H9 (cell line): ENCODE results near the gene ANKFY1. TPM values are rescaled to one million over a fixed set of nuclear protein-coding genes. Genes with fewer than 3 reads are reported as not detected.

Experiments
- DNase-seq: peaks from one replicate; pipeline ENCODE4 v3.0.0-alpha.2; 2017
- H2AFZ ChIP-seq: one replicate; pipeline ENCODE4 v1.6.1; 2013; ENCODE audit warnings: mild to moderate bottlenecking, low read length, control low read depth, moderate library complexity
- H2AK5ac ChIP-seq: 2 replicates; pipeline ENCODE4 v1.6.1; 2013; ENCODE audit warnings: low read length, control low read depth, mixed read lengths; ENCODE audit not compliant: insufficient read length
- H2BK120ac ChIP-seq: one replicate; pipeline ENCODE4 v1.6.1; 2013; ENCODE audit warnings: low read depth, mild to moderate bottlenecking, low read length, control low read depth, inconsistent platforms; ENCODE audit not compliant: poor library complexity, severe bottlenecking
- H2BK12ac ChIP-seq: 2 replicates; pipeline ENCODE4 v1.6.1; 2013; ENCODE audit warnings: low read length, control low read depth, mixed read lengths, low read depth; ENCODE audit not compliant: insufficient read length
- H2BK15ac ChIP-seq: 2 replicates; pipeline ENCODE4 v1.6.1; 2013; ENCODE audit warnings: low read depth, low read length, control low read depth
- H2BK20ac ChIP-seq: one replicate; pipeline ENCODE4 v1.6.1; 2013; ENCODE audit warnings: low read depth, mild to moderate bottlenecking, low read length, control low read depth, inconsistent platforms; ENCODE audit not compliant: poor library complexity, severe bottlenecking
- H2BK5ac ChIP-seq: 2 replicates; pipeline ENCODE4 v1.6.1; 2013; ENCODE audit warnings: low read length, control low read depth, mixed read lengths; ENCODE audit not compliant: insufficient read length
- H3K14ac ChIP-seq: 2 replicates; pipeline ENCODE4 v1.6.1; 2013; ENCODE audit warnings: low read length, control low read depth; ENCODE audit not compliant: insufficient read depth
- H3K18ac ChIP-seq: 2 replicates; pipeline ENCODE4 v1.6.1; 2013; ENCODE audit warnings: low read depth, mild to moderate bottlenecking, mixed read lengths, low read length, control low read depth; ENCODE audit not compliant: insufficient read length
- H3K23ac ChIP-seq: 2 replicates; pipeline ENCODE4 v1.6.1; 2013; ENCODE audit warnings: low read length, control low read depth, mixed read lengths, low read depth; ENCODE audit not compliant: insufficient read length
- H3K23me2 ChIP-seq: 2 replicates; pipeline ENCODE4 v1.6.1; 2013; ENCODE audit warnings: low read depth, mild to moderate bottlenecking, mixed read lengths, low read length, control low read depth; ENCODE audit not compliant: insufficient read length, poor library complexity, severe bottlenecking
- H3K27ac ChIP-seq: 2 replicates; pipeline ENCODE4 v1.5.1; 2013; ENCODE audit warnings: low read length, control low read depth, mixed read lengths, low read depth; ENCODE audit not compliant: insufficient read length
- H3K27me3 ChIP-seq: 2 replicates; pipeline ENCODE4 v1.6.1; 2013; ENCODE audit warnings: low read length, control low read depth, inconsistent platforms; ENCODE audit not compliant: insufficient read depth
- H3K4ac ChIP-seq: 2 replicates; pipeline ENCODE4 v1.6.1; 2013; ENCODE audit warnings: low read depth, mild to moderate bottlenecking, control low read depth, inconsistent platforms, low read length, moderate library complexity
- H3K4me1 ChIP-seq: 2 replicates; pipeline ENCODE4 v1.6.1; 2013; ENCODE audit warnings: low read length, control low read depth, inconsistent platforms; ENCODE audit not compliant: insufficient read depth
- H3K4me2 ChIP-seq: 2 replicates; pipeline ENCODE4 v1.6.1; 2013; ENCODE audit warnings: low read length, control low read depth, mixed read lengths; ENCODE audit not compliant: insufficient read length, insufficient read depth
- H3K56ac ChIP-seq: 2 replicates; pipeline ENCODE4 v1.6.1; 2013; ENCODE audit warnings: low read depth, mild to moderate bottlenecking, mixed read lengths, low read length, control low read depth; ENCODE audit not compliant: insufficient read length
- H3K79me1 ChIP-seq: 2 replicates; pipeline ENCODE4 v1.6.1; 2013; ENCODE audit warnings: low read depth, mild to moderate bottlenecking, moderate library complexity, low read length, control low read depth, inconsistent platforms; ENCODE audit not compliant: insufficient read depth, poor library complexity, severe bottlenecking
- H3K79me2 ChIP-seq: 2 replicates; pipeline ENCODE4 v1.6.1; 2013; ENCODE audit warnings: low read length, control low read depth, inconsistent platforms; ENCODE audit not compliant: insufficient read depth
- H3K9ac ChIP-seq: 2 replicates; pipeline ENCODE4 v1.6.1; 2013; ENCODE audit warnings: low read length, control low read depth, mixed read lengths; ENCODE audit not compliant: insufficient read length; ENCODE audit errors: extremely low read depth
- H3K9me3 ChIP-seq: one replicate; pipeline ENCODE4 v1.6.1; 2013; ENCODE audit warnings: low read depth, low read length, inconsistent platforms; ENCODE audit not compliant: control insufficient read depth
- H3T11ph ChIP-seq: one replicate; pipeline ENCODE4 v1.6.1; 2013; ENCODE audit warnings: mild to moderate bottlenecking, low read length, control low read depth, inconsistent platforms
- H4K20me1 ChIP-seq: one replicate; pipeline ENCODE4 v1.6.1; 2013; ENCODE audit not compliant: control insufficient read depth, insufficient read length, insufficient read depth
- H4K5ac ChIP-seq: 2 replicates; pipeline ENCODE4 v1.6.1; 2013; ENCODE audit warnings: low read depth, mild to moderate bottlenecking, mixed read lengths, low read length, control low read depth; ENCODE audit not compliant: insufficient read length
- H4K8ac ChIP-seq: replicated peaks from 2 replicates; pipeline ENCODE4 v1.6.1; 2013; ENCODE audit warnings: low read length, control low read depth, mixed read lengths, low read depth; ENCODE audit not compliant: insufficient read length
- H4K91ac ChIP-seq: 2 replicates; pipeline ENCODE4 v1.6.1; 2013; ENCODE audit warnings: low read depth, mild to moderate bottlenecking, moderate library complexity, mixed read lengths, low read length, control low read depth; ENCODE audit not compliant: insufficient read length
- H3K27ac Mint-ChIP-seq, 3 experiments: 2 replicates in 2 of 3; 3 replicates in 1 of 3; pipeline ENCODE4 v1.8.0; 2020 to 2021; ENCODE audit warnings: mixed read lengths in 3 of 3, mild to moderate bottlenecking in 1 of 3, moderate library complexity in 1 of 3
- H3K27me3 Mint-ChIP-seq: 2 replicates; pipeline ENCODE4 v1.8.0; 2021; ENCODE audit warnings: low read depth, mild to moderate bottlenecking, moderate library complexity, mixed read lengths
- H3K36me3 Mint-ChIP-seq, 3 experiments: 2 replicates in 2 of 3; 3 replicates in 1 of 3; pipeline ENCODE4 v1.8.0; 2020 to 2021; ENCODE audit warnings: low read depth in 3 of 3, mixed read lengths in 3 of 3; ENCODE audit not compliant: insufficient read depth in 1 of 3
- H3K4me1 Mint-ChIP-seq, 2 experiments: 2 replicates each; pipeline ENCODE4 v1.8.0; 2020; ENCODE audit warnings: mixed read lengths in 2 of 2
- H3K4me3 Mint-ChIP-seq, 2 experiments: 2 replicates in 1 of 2; 3 replicates in 1 of 2; pipeline ENCODE4 v1.8.0; 2020 to 2021; ENCODE audit warnings: mild to moderate bottlenecking in 2 of 2, mixed read lengths in 2 of 2, moderate library complexity in 1 of 2
- H3K9me3 Mint-ChIP-seq, 2 experiments: 2 replicates in 1 of 2; 3 replicates in 1 of 2; pipeline ENCODE4 v1.8.0; 2020; ENCODE audit warnings: mild to moderate bottlenecking in 2 of 2, mixed read lengths in 2 of 2, moderate library complexity in 1 of 2
- WGBS: extraction: QIAGEN DNeasy Blood & Tissue Kit; methylation state at CpG from one replicate; pipeline ENCODE4 v1.1.7; 2013; ENCODE audit warnings: missing lambda C conversion rate, low lambda C conversion rate, mixed read lengths; ENCODE audit not compliant: insufficient read length; ENCODE audit errors: extremely low coverage; 5-methylcytosine and 5-hydroxymethylcytosine counted together
- total RNA-seq: library from RNA; stranded (reverse); gene quantifications from 2 replicates; pipeline ENCODE4 v1.2.1, GENCODE V29; 2021
- TF ChIP-seq, protein P1 (sequence below): fragments of 200-600 bp; sonication (generic); conservative IDR thresholded peaks from 3 replicates; pipeline ENCODE4 v1.8.0; 2021; ENCODE audit warnings: antibody characterized with exemption, mild to moderate bottlenecking

ANKFY1 gene
- total RNA-seq, 1 experiment from 2014 or later, result 51.9 TPM

DNA sequence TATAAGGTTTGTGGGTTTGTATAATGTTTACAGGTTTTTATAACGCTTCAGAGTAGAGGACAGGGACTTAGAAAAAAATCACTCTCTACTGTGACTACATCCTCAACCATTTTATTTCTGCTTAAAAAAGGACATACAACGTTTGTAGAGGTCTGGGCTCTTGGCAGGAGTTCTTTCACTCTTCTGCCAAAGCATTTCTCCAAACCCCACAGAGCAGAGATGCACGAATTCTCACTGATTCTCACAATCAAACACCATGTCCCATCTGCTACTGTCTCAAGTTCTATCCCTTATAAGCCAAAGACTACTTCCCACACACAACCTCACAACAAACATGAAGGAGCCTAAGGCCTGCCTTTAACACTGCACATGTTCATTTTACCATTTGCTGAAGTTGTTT is 7.0 kb upstream of the ANKFY1 start:
- H4K5ac ChIP-seq, result no peak overlapping the region
- Mint-ChIP-seq H3K9me3 (no peaks in the 10 kb centered on the region), H3K36me3 (peaks cover 16 to 65% (median 50%) of the 10 kb centered on the region in 3 experiments; a peak in 6 of 7 replicates), H3K4me1 (peaks cover 2 to 9% of the 10 kb centered on the region in 2 experiments), H3K27ac (peak overlapping the region in 1 of 3 experiments; percentile 55; a peak in 1 of 7 replicates), H3K27me3 (no peaks in the 10 kb centered on the region), H3K4me3 (no peak overlapping the region)
- no peak overlapping the region for H3K9ac ChIP-seq
- no peak overlapping the region for H3K4me2 ChIP-seq
- H3K4me1 ChIP-seq, result no peaks in the 10 kb centered on the region
- no peak overlapping the region for H2BK20ac ChIP-seq
- TF ChIP-seq, protein P1, sequence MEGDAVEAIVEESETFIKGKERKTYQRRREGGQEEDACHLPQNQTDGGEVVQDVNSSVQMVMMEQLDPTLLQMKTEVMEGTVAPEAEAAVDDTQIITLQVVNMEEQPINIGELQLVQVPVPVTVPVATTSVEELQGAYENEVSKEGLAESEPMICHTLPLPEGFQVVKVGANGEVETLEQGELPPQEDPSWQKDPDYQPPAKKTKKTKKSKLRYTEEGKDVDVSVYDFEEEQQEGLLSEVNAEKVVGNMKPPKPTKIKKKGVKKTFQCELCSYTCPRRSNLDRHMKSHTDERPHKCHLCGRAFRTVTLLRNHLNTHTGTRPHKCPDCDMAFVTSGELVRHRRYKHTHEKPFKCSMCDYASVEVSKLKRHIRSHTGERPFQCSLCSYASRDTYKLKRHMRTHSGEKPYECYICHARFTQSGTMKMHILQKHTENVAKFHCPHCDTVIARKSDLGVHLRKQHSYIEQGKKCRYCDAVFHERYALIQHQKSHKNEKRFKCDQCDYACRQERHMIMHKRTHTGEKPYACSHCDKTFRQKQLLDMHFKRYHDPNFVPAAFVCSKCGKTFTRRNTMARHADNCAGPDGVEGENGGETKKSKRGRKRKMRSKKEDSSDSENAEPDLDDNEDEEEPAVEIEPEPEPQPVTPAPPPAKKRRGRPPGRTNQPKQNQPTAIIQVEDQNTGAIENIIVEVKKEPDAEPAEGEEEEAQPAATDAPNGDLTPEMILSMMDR, result no peak
- no peak overlapping the region for H2BK5ac ChIP-seq
- no peak overlapping the region for H3K4ac ChIP-seq
- no peak overlapping the region for H2BK15ac ChIP-seq
- H3K27ac ChIP-seq, result no peak overlapping the region
- no CpG with 5 or more reads among the region's 3 CpGs for WGBS
- peaks cover 9% of the 10 kb centered on the region for H3K79me1 ChIP-seq
- no peak overlapping the region for H3K23ac ChIP-seq
- no peak overlapping the region for H2BK120ac ChIP-seq
- H3K79me2 ChIP-seq, result no peaks in the 10 kb centered on the region
- no peaks in the 10 kb centered on the region for H3K27me3 ChIP-seq
- H4K20me1 ChIP-seq, result no peaks in the 10 kb centered on the region
- no peak overlapping the region for H3K56ac ChIP-seq
- no peak overlapping the region for H4K8ac ChIP-seq
- no peak overlapping the region for H2AFZ ChIP-seq
- no peaks in the 10 kb centered on the region for H3K9me3 ChIP-seq
- H3K23me2 ChIP-seq, result no peaks in the 10 kb centered on the region
- H3K18ac ChIP-seq, result no peak overlapping the region
- H2BK12ac ChIP-seq, result no peak overlapping the region
- no peak overlapping the region for H2AK5ac ChIP-seq
- no peak overlapping the region for H4K91ac ChIP-seq
- no peak for DNase-seq
- no peak overlapping the region for H3K14ac ChIP-seq
- no peak overlapping the region for H3T11ph ChIP-seq
